ENCODE results near the gene CCDC66. TPM values are rescaled to one million over a fixed set of nuclear protein-coding genes. Genes with fewer than 3 reads are reported as not detected.

CCDC66 gene
- polyA plus RNA-seq, 1 of the 3 experiments (the other 2 are of a cell fraction), result 4.6 TPM

DNA sequence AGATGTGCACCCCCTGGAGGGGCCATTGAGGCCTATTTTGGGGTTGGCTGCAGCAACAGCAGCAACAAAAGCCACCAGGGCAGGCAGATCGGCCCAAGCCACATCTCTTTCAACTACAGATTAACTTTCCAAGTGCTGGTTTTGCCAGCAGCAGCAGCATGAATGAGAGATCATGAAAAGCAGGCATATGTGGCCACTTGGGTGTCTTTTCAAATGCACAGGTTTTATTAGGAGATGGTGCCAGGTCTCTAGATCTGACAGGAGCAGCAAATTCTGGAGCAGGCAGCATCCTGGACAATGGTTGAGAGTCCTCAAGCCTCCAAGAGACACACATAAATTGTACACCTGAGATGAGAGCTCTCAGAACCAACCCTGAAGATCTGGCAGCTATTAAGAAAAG is 31.7 kb upstream of the CCDC66 start:
- 13% methylated on average over 1 of the region's 1 CpG for WGBS (ENCODE audit: low lambda C conversion rate)
- TF ChIP-seq, protein P1, sequence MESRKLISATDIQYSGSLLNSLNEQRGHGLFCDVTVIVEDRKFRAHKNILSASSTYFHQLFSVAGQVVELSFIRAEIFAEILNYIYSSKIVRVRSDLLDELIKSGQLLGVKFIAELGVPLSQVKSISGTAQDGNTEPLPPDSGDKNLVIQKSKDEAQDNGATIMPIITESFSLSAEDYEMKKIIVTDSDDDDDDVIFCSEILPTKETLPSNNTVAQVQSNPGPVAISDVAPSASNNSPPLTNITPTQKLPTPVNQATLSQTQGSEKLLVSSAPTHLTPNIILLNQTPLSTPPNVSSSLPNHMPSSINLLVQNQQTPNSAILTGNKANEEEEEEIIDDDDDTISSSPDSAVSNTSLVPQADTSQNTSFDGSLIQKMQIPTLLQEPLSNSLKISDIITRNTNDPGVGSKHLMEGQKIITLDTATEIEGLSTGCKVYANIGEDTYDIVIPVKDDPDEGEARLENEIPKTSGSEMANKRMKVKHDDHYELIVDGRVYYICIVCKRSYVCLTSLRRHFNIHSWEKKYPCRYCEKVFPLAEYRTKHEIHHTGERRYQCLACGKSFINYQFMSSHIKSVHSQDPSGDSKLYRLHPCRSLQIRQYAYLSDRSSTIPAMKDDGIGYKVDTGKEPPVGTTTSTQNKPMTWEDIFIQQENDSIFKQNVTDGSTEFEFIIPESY (IDR thresholded peaks at IDR 0.05; ENCODE audit: borderline replicate concordance, low read depth), result no peak
- TF ChIP-seq, protein P2, sequence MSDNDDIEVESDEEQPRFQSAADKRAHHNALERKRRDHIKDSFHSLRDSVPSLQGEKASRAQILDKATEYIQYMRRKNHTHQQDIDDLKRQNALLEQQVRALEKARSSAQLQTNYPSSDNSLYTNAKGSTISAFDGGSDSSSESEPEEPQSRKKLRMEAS (IDR thresholded peaks at IDR 0.05; ENCODE audit: low read depth), result no peak
- TF ChIP-seq, protein P3, sequence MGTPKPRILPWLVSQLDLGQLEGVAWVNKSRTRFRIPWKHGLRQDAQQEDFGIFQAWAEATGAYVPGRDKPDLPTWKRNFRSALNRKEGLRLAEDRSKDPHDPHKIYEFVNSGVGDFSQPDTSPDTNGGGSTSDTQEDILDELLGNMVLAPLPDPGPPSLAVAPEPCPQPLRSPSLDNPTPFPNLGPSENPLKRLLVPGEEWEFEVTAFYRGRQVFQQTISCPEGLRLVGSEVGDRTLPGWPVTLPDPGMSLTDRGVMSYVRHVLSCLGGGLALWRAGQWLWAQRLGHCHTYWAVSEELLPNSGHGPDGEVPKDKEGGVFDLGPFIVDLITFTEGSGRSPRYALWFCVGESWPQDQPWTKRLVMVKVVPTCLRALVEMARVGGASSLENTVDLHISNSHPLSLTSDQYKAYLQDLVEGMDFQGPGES (IDR thresholded peaks at IDR 0.05; ENCODE audit: low read depth, low read length), result no peak
- TF ChIP-seq NRF1 (IDR thresholded peaks at IDR 0.05; ENCODE audit: low read depth, low read length), result no peak
- no peak for TF ChIP-seq TAF1 (IDR thresholded peaks at IDR 0.05; ENCODE audit: borderline replicate concordance, low read depth, low read length)
- TF ChIP-seq, protein P4, sequence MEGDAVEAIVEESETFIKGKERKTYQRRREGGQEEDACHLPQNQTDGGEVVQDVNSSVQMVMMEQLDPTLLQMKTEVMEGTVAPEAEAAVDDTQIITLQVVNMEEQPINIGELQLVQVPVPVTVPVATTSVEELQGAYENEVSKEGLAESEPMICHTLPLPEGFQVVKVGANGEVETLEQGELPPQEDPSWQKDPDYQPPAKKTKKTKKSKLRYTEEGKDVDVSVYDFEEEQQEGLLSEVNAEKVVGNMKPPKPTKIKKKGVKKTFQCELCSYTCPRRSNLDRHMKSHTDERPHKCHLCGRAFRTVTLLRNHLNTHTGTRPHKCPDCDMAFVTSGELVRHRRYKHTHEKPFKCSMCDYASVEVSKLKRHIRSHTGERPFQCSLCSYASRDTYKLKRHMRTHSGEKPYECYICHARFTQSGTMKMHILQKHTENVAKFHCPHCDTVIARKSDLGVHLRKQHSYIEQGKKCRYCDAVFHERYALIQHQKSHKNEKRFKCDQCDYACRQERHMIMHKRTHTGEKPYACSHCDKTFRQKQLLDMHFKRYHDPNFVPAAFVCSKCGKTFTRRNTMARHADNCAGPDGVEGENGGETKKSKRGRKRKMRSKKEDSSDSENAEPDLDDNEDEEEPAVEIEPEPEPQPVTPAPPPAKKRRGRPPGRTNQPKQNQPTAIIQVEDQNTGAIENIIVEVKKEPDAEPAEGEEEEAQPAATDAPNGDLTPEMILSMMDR (IDR thresholded peaks at IDR 0.05), result no peak
- TF ChIP-seq, protein P5, sequence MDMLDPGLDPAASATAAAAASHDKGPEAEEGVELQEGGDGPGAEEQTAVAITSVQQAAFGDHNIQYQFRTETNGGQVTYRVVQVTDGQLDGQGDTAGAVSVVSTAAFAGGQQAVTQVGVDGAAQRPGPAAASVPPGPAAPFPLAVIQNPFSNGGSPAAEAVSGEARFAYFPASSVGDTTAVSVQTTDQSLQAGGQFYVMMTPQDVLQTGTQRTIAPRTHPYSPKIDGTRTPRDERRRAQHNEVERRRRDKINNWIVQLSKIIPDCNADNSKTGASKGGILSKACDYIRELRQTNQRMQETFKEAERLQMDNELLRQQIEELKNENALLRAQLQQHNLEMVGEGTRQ (IDR thresholded peaks at IDR 0.05; ENCODE audit: borderline replicate concordance, low read depth, low read length), result no peak
- TF ChIP-seq POLR2AphosphoS5 (IDR thresholded peaks at IDR 0.05; ENCODE audit: low read depth, low read length), result no peak
- no peak for TF ChIP-seq RFX5 (IDR thresholded peaks at IDR 0.05; ENCODE audit: low read length)
- TF ChIP-seq, protein P6, sequence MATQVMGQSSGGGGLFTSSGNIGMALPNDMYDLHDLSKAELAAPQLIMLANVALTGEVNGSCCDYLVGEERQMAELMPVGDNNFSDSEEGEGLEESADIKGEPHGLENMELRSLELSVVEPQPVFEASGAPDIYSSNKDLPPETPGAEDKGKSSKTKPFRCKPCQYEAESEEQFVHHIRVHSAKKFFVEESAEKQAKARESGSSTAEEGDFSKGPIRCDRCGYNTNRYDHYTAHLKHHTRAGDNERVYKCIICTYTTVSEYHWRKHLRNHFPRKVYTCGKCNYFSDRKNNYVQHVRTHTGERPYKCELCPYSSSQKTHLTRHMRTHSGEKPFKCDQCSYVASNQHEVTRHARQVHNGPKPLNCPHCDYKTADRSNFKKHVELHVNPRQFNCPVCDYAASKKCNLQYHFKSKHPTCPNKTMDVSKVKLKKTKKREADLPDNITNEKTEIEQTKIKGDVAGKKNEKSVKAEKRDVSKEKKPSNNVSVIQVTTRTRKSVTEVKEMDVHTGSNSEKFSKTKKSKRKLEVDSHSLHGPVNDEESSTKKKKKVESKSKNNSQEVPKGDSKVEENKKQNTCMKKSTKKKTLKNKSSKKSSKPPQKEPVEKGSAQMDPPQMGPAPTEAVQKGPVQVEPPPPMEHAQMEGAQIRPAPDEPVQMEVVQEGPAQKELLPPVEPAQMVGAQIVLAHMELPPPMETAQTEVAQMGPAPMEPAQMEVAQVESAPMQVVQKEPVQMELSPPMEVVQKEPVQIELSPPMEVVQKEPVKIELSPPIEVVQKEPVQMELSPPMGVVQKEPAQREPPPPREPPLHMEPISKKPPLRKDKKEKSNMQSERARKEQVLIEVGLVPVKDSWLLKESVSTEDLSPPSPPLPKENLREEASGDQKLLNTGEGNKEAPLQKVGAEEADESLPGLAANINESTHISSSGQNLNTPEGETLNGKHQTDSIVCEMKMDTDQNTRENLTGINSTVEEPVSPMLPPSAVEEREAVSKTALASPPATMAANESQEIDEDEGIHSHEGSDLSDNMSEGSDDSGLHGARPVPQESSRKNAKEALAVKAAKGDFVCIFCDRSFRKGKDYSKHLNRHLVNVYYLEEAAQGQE (IDR thresholded peaks at IDR 0.05; ENCODE audit: low read depth, low read length), result no peak
- no peak for TF ChIP-seq JUND (IDR thresholded peaks at IDR 0.05)
- no peak for TF ChIP-seq GABPA (IDR thresholded peaks at IDR 0.05; ENCODE audit: low read depth)
- no peak for TF ChIP-seq ELF1 (IDR thresholded peaks at IDR 0.05)
- TF ChIP-seq YY1 (IDR thresholded peaks at IDR 0.05; ENCODE audit: low read depth), result no peak
- TF ChIP-seq EP300 (IDR thresholded peaks at IDR 0.05; ENCODE audit: borderline replicate concordance in 1 of 2, low read depth in 1 of 2, low read length in 1 of 2), result no peak
- H3F3A ChIP-seq (replicated peaks; ENCODE audit: insufficient read depth), result no peaks in the 10 kb centered on the region
- H3K9me2 ChIP-seq, result no peaks in the 10 kb centered on the region
- H2AFZ ChIP-seq (ENCODE audit: low read depth), result no peak overlapping the region
- H3K4me2 ChIP-seq, result no peak overlapping the region
- H3K27ac ChIP-seq (ENCODE audit: low read depth in 2 of 2, low read length in 1 of 2), result no peak overlapping the region
- H3K9me3 ChIP-seq, result no peaks in the 10 kb centered on the region
- DNase-seq, result no peak
- no peak overlapping the region for H3K4me3 ChIP-seq (ENCODE audit: low read depth in 2 of 2, low read length in 1 of 2)
- no peaks in the 10 kb centered on the region for H3K27me3 ChIP-seq (ENCODE audit: insufficient read depth)
- no peaks in the 10 kb centered on the region for H4K20me1 ChIP-seq (ENCODE audit: insufficient read depth)
- H3K4me1 ChIP-seq (ENCODE audit: control insufficient read depth in 1 of 2, insufficient read depth in 2 of 2, low read depth in 1 of 2, low read length in 1 of 2), result no peaks in the 10 kb centered on the region
- ChIA-PET CTCF (interaction anchor here (3.3 kb wide), 1 partner anchor 31 kb away, joined by 15 read pairs; no protein-coding TSS in a partner anchor), POLR2A (no interaction called here)
- no peaks in the 10 kb centered on the region for H3K79me2 ChIP-seq (ENCODE audit: insufficient read depth)
- no peaks in the 10 kb centered on the region for H3K36me3 ChIP-seq (replicated peaks in 1 of 2; ENCODE audit: control insufficient read depth in 1 of 2, insufficient read depth in 2 of 2, low read length in 1 of 2)
- no peak overlapping the region for H3K9ac ChIP-seq

Measured in SK-N-SH (cell line).